GM06990 (cell line): Measurements from ENCODE around the gene MTMR3.

Source experiments
- DNase-seq: peaks from one replicate; pipeline ENCODE4 v3.0.0-alpha.2; 2011; ENCODE audit not compliant: insufficient read length; ENCODE audit errors: extremely low read depth
- H3K27me3 ChIP-seq: replicated peaks from 2 replicates; pipeline ENCODE4 v1.6.0; 2011; ENCODE audit warnings: low read length; ENCODE audit not compliant: control insufficient read depth, insufficient read depth
- H3K36me3 ChIP-seq: 2 replicates; pipeline ENCODE4 v1.5.1; 2011; ENCODE audit warnings: low read length; ENCODE audit not compliant: control insufficient read depth, insufficient read depth
- H3K4me3 ChIP-seq: replicated peaks from 2 replicates; pipeline ENCODE4 v1.5.1; 2011; ENCODE audit warnings: low read depth, mild to moderate bottlenecking, control low read depth, low read length
- TF ChIP-seq, protein P1 (sequence below): IDR thresholded peaks from 2 replicates; pipeline ENCODE4 v1.5.1; 2011; ENCODE audit warnings: low read length, control low read depth, mild to moderate bottlenecking, inconsistent platforms; ENCODE audit not compliant: insufficient read depth, poor library complexity, severe bottlenecking

The MTMR3 gene

DNA sequence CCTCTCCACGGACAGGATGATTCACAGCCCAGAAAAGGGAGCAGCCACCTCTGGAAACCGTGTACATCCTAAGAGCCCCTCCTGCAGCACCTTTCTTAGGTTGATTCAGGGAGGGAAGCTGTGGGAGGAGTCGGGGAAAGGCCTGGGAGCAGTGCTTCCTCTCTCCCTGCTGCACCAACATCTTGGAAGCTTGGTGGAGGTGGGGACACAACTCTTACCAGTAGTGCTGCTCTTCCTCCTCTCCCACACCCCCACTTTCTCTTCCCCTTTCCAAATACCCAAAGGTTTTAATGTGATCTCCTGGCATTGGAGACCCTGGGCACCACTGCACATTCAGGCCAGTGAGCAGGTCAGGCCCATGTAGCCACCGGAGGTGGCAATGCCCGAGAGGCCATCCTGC is 150.9 kb downstream of the MTMR3 start:
- Histone ChIP-seq H3K36me3 (no peaks in the 10 kb centered on the region), H3K4me3 (no peak overlapping the region), H3K27me3 (no peaks in the 10 kb centered on the region)
- TF ChIP-seq, protein P1, sequence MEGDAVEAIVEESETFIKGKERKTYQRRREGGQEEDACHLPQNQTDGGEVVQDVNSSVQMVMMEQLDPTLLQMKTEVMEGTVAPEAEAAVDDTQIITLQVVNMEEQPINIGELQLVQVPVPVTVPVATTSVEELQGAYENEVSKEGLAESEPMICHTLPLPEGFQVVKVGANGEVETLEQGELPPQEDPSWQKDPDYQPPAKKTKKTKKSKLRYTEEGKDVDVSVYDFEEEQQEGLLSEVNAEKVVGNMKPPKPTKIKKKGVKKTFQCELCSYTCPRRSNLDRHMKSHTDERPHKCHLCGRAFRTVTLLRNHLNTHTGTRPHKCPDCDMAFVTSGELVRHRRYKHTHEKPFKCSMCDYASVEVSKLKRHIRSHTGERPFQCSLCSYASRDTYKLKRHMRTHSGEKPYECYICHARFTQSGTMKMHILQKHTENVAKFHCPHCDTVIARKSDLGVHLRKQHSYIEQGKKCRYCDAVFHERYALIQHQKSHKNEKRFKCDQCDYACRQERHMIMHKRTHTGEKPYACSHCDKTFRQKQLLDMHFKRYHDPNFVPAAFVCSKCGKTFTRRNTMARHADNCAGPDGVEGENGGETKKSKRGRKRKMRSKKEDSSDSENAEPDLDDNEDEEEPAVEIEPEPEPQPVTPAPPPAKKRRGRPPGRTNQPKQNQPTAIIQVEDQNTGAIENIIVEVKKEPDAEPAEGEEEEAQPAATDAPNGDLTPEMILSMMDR: no peak
- no peak for DNase-seq

GRCh38 chr22:30036656-30037055 is 153.7 kb downstream of the MTMR3 start:
- DNase-seq: no peak
- Histone ChIP-seq H3K4me3 (no peak overlapping the region), H3K27me3 (no peaks in the 10 kb centered on the region), H3K36me3 (no peaks in the 10 kb centered on the region)
- TF ChIP-seq, protein P1: no peak

- no peak for DNase-seq
- TF ChIP-seq, protein P1: no peak
- H3K36me3 ChIP-seq: no peaks in the 10 kb centered on the region
Observed at GRCh38 chr22:30038219-30038618, 155.2 kb downstream of the MTMR3 start.

DNA sequence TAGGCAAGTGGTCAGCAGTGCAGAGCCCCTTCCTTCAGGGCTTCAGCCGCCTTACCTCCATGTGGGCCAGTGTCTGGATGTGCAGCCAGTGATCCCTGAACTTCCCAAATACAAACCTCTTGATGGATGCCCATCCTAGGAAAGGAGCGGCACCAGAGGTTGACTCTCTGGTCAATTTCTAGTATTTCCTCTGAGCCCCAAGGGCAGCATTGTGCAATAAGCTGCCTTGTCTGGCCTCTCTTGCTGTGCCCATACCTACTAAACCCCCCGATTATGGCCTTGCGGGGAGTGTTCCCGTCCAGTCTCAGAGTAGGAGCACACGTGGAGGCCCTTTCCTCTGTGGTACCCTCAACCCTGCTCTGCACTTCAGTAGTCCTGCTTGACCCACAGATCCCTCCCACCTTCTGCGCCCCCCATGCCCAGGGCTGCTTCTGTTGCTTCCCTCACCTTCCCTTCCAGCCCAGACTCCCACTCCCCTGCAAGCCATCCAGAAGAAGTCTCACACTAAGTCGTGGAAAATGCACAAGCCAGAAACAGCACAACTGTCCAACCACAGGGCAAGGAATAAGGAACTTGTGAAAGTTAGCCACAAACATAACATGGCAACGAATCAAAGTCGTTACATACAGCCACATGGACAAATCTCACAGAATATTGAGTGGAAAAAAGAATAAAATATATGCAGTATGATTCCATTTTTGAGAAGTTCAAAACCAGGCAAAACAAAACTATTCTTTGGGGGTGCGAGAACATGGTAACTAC is 157.7 kb downstream of the MTMR3 start:
- H3K27me3 ChIP-seq: no peaks in the 10 kb centered on the region
- no peak for DNase-seq
- TF ChIP-seq, protein P1: no peak
- no peak overlapping the region for H3K4me3 ChIP-seq
- H3K36me3 ChIP-seq: no peaks in the 10 kb centered on the region

More at GRCh38 chr22:30038219-30038618, 155.2 kb downstream of the MTMR3 start:
- Histone ChIP-seq H3K4me3 (no peak overlapping the region), H3K27me3 (no peaks in the 10 kb centered on the region)

DNA sequence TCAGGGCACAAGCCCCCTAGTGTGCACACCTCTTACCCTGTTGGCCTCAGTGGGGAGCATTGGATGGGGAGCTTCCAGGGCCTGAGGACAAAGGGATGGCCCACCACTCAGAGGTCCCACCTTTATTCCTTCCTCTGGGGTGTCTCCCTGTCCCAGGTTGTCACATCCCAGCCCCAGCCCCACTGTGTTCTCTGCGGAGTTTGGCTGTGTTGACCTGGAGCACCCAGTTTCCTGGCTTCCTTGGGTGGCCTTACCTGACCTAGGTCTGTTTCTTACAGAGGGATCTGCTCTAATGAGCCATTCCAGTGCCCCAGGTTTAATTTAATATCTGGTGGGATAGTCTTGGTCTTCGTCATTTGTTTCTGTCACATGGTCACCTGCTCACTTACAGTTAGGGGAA is 158.5 kb downstream of the MTMR3 start:
- DNase-seq: no peak
- TF ChIP-seq, protein P1: no peak
- Histone ChIP-seq H3K4me3 (no peak overlapping the region), H3K27me3 (no peaks in the 10 kb centered on the region), H3K36me3 (no peaks in the 10 kb centered on the region)

DNA sequence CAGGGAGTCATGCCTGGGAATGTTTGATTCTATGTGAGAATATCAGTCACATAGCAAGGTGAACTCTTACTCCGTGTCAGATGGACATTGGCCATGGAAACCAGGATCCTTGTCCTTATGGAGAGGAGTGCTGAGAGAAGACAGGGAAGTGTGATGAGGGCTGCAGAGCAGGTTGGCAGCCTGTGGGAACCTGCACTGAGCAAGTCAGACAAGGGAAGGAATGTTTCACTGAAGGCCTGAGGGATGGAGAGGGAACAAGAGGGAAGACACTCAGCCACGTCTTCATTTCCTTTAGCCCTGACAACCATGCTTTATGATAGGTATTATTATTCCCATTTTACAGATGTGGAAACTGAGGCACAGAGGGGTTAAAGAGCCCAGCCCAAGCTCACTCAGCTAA is 158.9 kb downstream of the MTMR3 start:
- DNase-seq: no peak
- Histone ChIP-seq H3K36me3 (no peaks in the 10 kb centered on the region), H3K27me3 (no peaks in the 10 kb centered on the region), H3K4me3 (no peak overlapping the region)
- TF ChIP-seq, protein P1: no peak
